ENCODE data around the gene ARHGAP1. TPM values are rescaled to one million over a fixed set of nuclear protein-coding genes. Genes with fewer than 3 reads are reported as not detected.

Gene ARHGAP1
- total and polyA plus RNA-seq, 2 of the 4 experiments (the other 2 are of a cell fraction) = 46.6 to 78.8 TPM

DNA sequence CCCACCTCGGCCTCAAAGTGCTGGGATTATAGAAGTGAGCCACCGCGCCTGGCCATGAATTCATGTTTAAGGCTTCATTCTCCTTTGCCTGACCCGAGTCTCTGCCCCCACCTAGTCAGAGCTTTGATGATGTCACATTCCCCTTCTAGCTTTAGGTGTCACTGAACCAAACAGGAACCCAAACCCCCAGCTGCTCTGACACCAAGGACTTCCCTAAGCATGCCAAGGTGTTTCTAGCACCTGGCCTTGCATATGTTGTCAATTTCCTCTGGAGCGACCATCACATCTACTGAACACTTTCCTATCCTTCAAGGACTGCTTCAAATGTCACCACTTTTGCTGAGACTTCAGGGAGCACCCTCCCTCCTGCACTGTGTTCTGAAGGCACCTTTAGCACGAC, 20.9 kb upstream of the ARHGAP1 start:
- Histone ChIP-seq H3K18ac (ENCODE audit: low read depth, low read length) (no peak overlapping the region), H3K14ac (replicated peaks; ENCODE audit: low read depth, low read length) (no peak overlapping the region), H2AK5ac (ENCODE audit: low read depth, low read length) (no peak overlapping the region), H2AK9ac (replicated peaks; ENCODE audit: low read depth, low read length, poor library complexity) (no peak overlapping the region), H3K27me3 (ENCODE audit: control insufficient read depth, insufficient read depth, low read length) (no peaks in the 10 kb centered on the region), H3K79me1 (ENCODE audit: low read depth in 1 of 2, low read length in 2 of 2) (no peaks in the 10 kb centered on the region; a peak in 1 of 4 replicates), H3K4me2 (ENCODE audit: low read depth, low read length) (no peak overlapping the region), H4K91ac (ENCODE audit: insufficient read depth, low read depth, low read length) (no peak overlapping the region), H3K9ac (ENCODE audit: low read depth, low read length) (no peak overlapping the region), H4K20me1 (ENCODE audit: insufficient read depth, low read length) (no peaks in the 10 kb centered on the region), H3K4me3 (ENCODE audit: insufficient read depth, low read depth, low read length) (no peak overlapping the region), H3K9me3 (ENCODE audit: control insufficient read depth, insufficient read depth, low read length) (no peaks in the 10 kb centered on the region), H3K4me1 (ENCODE audit: control insufficient read depth, insufficient read depth, low read length) (peaks cover 5% of the 10 kb centered on the region), H2BK120ac (ENCODE audit: low read depth, low read length) (no peak overlapping the region), H2BK20ac (ENCODE audit: low read depth, low read length) (no peak overlapping the region), H2BK15ac (ENCODE audit: low read depth, low read length) (no peak overlapping the region), H3K36me3 (ENCODE audit: control insufficient read depth, insufficient read depth, low read length) (no peaks in the 10 kb centered on the region), H3K9me1 (ENCODE audit: insufficient read depth, low read length) (peaks cover 10% of the 10 kb centered on the region), H4K5ac (ENCODE audit: low read depth, low read length) (no peak overlapping the region), H2BK5ac (ENCODE audit: low read depth, low read length, poor library complexity, severe bottlenecking) (no peak overlapping the region), H3K56ac (ENCODE audit: extremely low read depth, insufficient read depth, low read length) (no peak overlapping the region), H3K4ac (ENCODE audit: low read depth, low read length) (no peak overlapping the region), H3K23ac (ENCODE audit: low read depth, low read length) (no peak overlapping the region), H3K27ac (ENCODE audit: insufficient read depth, low read length) (no peak overlapping the region), H4K8ac (ENCODE audit: low read depth in 2 of 2, low read length in 2 of 2) (no peak overlapping the region), H2AFZ (replicated peaks; ENCODE audit: low read length, poor library complexity) (no peak overlapping the region)
- intact Hi-C loops (cut with micrococcal nuclease) = no loop called here
- dilution Hi-C loops (cut with HindIII; ENCODE audit: low sequenced_read_pairs, unreplicated experiment) = no loop called here
- TF ChIP-seq CEBPB (IDR thresholded peaks at IDR 0.05; ENCODE audit: low read depth, low read length) (no peak), NFE2L2 (IDR thresholded peaks at IDR 0.05; ENCODE audit: low read depth, low read length) (no peak), SMC3 (IDR thresholded peaks at IDR 0.05; ENCODE audit: low read depth, low read length) (no peak), MAZ (IDR thresholded peaks at IDR 0.05; ENCODE audit: borderline replicate concordance, low read depth, low read length) (no peak), BHLHE40 (IDR thresholded peaks at IDR 0.05; ENCODE audit: low read depth, low read length) (no peak), RCOR1 (IDR thresholded peaks at IDR 0.05; ENCODE audit: insufficient replicate concordance, low read length) (no peak), MAFK (IDR thresholded peaks at IDR 0.05; ENCODE audit: low read depth, low read length) (no peak), FOS (IDR thresholded peaks at IDR 0.05; ENCODE audit: low read depth, low read length) (no peak), MXI1 (IDR thresholded peaks at IDR 0.05; ENCODE audit: borderline replicate concordance, low read depth, low read length) (no peak), RFX5 (IDR thresholded peaks at IDR 0.05; ENCODE audit: low read depth, low read length) (no peak), CHD1 (IDR thresholded peaks at IDR 0.05; ENCODE audit: low read depth, low read length) (no peak), RAD21 (IDR thresholded peaks at IDR 0.05; ENCODE audit: low read length) (no peak), POLR2A (IDR thresholded peaks at IDR 0.05; ENCODE audit: low read depth, low read length) (no peak)
- TF ChIP-seq, protein P1, sequence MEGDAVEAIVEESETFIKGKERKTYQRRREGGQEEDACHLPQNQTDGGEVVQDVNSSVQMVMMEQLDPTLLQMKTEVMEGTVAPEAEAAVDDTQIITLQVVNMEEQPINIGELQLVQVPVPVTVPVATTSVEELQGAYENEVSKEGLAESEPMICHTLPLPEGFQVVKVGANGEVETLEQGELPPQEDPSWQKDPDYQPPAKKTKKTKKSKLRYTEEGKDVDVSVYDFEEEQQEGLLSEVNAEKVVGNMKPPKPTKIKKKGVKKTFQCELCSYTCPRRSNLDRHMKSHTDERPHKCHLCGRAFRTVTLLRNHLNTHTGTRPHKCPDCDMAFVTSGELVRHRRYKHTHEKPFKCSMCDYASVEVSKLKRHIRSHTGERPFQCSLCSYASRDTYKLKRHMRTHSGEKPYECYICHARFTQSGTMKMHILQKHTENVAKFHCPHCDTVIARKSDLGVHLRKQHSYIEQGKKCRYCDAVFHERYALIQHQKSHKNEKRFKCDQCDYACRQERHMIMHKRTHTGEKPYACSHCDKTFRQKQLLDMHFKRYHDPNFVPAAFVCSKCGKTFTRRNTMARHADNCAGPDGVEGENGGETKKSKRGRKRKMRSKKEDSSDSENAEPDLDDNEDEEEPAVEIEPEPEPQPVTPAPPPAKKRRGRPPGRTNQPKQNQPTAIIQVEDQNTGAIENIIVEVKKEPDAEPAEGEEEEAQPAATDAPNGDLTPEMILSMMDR (conservative IDR thresholded peaks at IDR 0.05; ENCODE audit: low read depth, low read length) = no peak
- TF ChIP-seq, protein P2, sequence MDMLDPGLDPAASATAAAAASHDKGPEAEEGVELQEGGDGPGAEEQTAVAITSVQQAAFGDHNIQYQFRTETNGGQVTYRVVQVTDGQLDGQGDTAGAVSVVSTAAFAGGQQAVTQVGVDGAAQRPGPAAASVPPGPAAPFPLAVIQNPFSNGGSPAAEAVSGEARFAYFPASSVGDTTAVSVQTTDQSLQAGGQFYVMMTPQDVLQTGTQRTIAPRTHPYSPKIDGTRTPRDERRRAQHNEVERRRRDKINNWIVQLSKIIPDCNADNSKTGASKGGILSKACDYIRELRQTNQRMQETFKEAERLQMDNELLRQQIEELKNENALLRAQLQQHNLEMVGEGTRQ (IDR thresholded peaks at IDR 0.05; ENCODE audit: low read depth, low read length) = no peak
- TF ChIP-seq, protein P3, sequence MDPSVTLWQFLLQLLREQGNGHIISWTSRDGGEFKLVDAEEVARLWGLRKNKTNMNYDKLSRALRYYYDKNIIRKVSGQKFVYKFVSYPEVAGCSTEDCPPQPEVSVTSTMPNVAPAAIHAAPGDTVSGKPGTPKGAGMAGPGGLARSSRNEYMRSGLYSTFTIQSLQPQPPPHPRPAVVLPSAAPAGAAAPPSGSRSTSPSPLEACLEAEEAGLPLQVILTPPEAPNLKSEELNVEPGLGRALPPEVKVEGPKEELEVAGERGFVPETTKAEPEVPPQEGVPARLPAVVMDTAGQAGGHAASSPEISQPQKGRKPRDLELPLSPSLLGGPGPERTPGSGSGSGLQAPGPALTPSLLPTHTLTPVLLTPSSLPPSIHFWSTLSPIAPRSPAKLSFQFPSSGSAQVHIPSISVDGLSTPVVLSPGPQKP (IDR thresholded peaks at IDR 0.05; ENCODE audit: borderline replicate concordance, low read depth, low read length) = no peak
- DNase-seq = no peak
- POLR2A ChIA-PET (ENCODE audit: unreplicated experiment) = no interaction called here
- 96% methylated on average over 4 of the region's 6 CpGs; no CpG with 5 or more reads in 1 of the 2 experiments for WGBS, 2 experiments (ENCODE audit: extremely low coverage in 2 of 2, insufficient read length in 1 of 2)
- no TSS peak for BruUV-seq (replicated peaks)
- CTCF ChIA-PET = no interaction called here
- no peak for ATAC-seq (ENCODE audit: low read depth)
- in situ Hi-C loops (cut with MboI; ENCODE audit: low sequenced_read_pairs) = no loop called here
